ENCODE data around the gene CALN1. TPM values are rescaled to one million over a fixed set of nuclear protein-coding genes. Genes with fewer than 3 reads are reported as not detected.
"Not testable (repeated sequence)": the region's sequence is repeated elsewhere in the genome, so short reads cannot be mapped to it uniquely, and the experiment has no call there.

CALN1 gene
- polyA plus RNA-seq, 1 experiment: not detected

- no peak for DNase-seq (ENCODE audit: low read depth)
- POLR2A ChIA-PET: no interaction called here
- TF ChIP-seq CTCF (IDR thresholded peaks at IDR 0.05; ENCODE audit: insufficient read depth, low read depth, low read length): no peak
Observed at GRCh38 chr7:72386118-72386517, 26.0 kb downstream of the CALN1 start.

GRCh38 chr7:72362246-72362645 lies 49.9 kb downstream of the CALN1 start:
- no peak for TF ChIP-seq CTCF (IDR thresholded peaks at IDR 0.05; ENCODE audit: insufficient read depth, low read depth, low read length)
- H3K36me3 ChIP-seq (ENCODE audit: control insufficient read depth, insufficient read depth, low read length): no peaks in the 10 kb centered on the region
- ChIA-PET POLR2A (no interaction called here), CTCF (interaction anchor here (1.3 kb wide), 1 partner anchor 10 kb away, joined by 3 read pairs; no protein-coding TSS in a partner anchor)
- H3K4me3 ChIP-seq (ENCODE audit: low read depth, low read length): no peak overlapping the region
- no peaks in the 10 kb centered on the region for H3K27me3 ChIP-seq (ENCODE audit: control insufficient read depth, insufficient read depth, low read length)
- no peak for DNase-seq (ENCODE audit: low read depth)

More at GRCh38 chr7:72386118-72386517, 26.0 kb downstream of the CALN1 start:
- Histone ChIP-seq H3K27me3 (ENCODE audit: control insufficient read depth, insufficient read depth, low read length) (no peaks in the 10 kb centered on the region), H3K36me3 (ENCODE audit: control insufficient read depth, insufficient read depth, low read length) (no peaks in the 10 kb centered on the region), H3K4me3 (ENCODE audit: low read depth, low read length) (no peak overlapping the region)
- CTCF ChIA-PET: no interaction called here

- no peak for TF ChIP-seq CTCF (IDR thresholded peaks at IDR 0.05; ENCODE audit: insufficient read depth, low read depth, low read length)
- ChIA-PET CTCF (no interaction called here), POLR2A (no interaction called here)
- H3K27me3 ChIP-seq (ENCODE audit: control insufficient read depth, insufficient read depth, low read length): no peaks in the 10 kb centered on the region
- no peaks in the 10 kb centered on the region for H3K36me3 ChIP-seq (ENCODE audit: control insufficient read depth, insufficient read depth, low read length)
- H3K4me3 ChIP-seq (ENCODE audit: low read depth, low read length): no peak overlapping the region
- no peak for DNase-seq (ENCODE audit: low read depth)
Observed at GRCh38 chr7:72345208-72345727, 66.9 kb downstream of the CALN1 start.

- H3K27me3 ChIP-seq (ENCODE audit: control insufficient read depth, insufficient read depth, low read length): no peaks in the 10 kb centered on the region
- CTCF ChIA-PET: no interaction called here
Observed at GRCh38 chr7:72343991-72344390, 68.1 kb downstream of the CALN1 start.

GRCh38 chr7:72343354-72343753 lies 68.8 kb downstream of the CALN1 start:
- CTCF ChIA-PET; H3K27me3 ChIP-seq (ENCODE audit: control insufficient read depth, insufficient read depth, low read length); DNase-seq (ENCODE audit: low read depth); POLR2A ChIA-PET; H3K36me3 ChIP-seq (ENCODE audit: control insufficient read depth, insufficient read depth, low read length); H3K4me3 ChIP-seq (ENCODE audit: low read depth, low read length): not testable (repeated sequence)

More at GRCh38 chr7:72343991-72344390, 68.1 kb downstream of the CALN1 start:
- DNase-seq (ENCODE audit: low read depth): no peak
- TF ChIP-seq CTCF (IDR thresholded peaks at IDR 0.05; ENCODE audit: insufficient read depth, low read depth, low read length): no peak
- no peak overlapping the region for H3K4me3 ChIP-seq (ENCODE audit: low read depth, low read length)
- no peaks in the 10 kb centered on the region for H3K36me3 ChIP-seq (ENCODE audit: control insufficient read depth, insufficient read depth, low read length)
- POLR2A ChIA-PET: no interaction called here
